HUES64 (cell line): ENCODE data around the gene ENTPD3.
"Not testable (repeated sequence)": the region's sequence is repeated elsewhere in the genome, so short reads cannot be mapped to it uniquely, and the experiment has no call there.

Experiments used
- H3K27ac ChIP-seq: 2 replicates; pipeline ENCODE4 v1.7.0; 2013; ENCODE audit warnings: low read depth, low read length, inconsistent platforms
- H3K27me3 ChIP-seq: 2 replicates; pipeline ENCODE4 v1.6.1; 2013; ENCODE audit warnings: mild to moderate bottlenecking, low read length; ENCODE audit not compliant: insufficient read depth
- H3K36me3 ChIP-seq: 2 replicates; pipeline ENCODE4 v1.6.1; 2013; ENCODE audit warnings: mild to moderate bottlenecking, low read length; ENCODE audit not compliant: insufficient read depth
- H3K4me1 ChIP-seq: 2 replicates; pipeline ENCODE4 v1.6.1; 2013; ENCODE audit warnings: mild to moderate bottlenecking, low read length, moderate library complexity; ENCODE audit not compliant: insufficient read depth
- H3K4me3 ChIP-seq: 2 replicates; pipeline ENCODE4 v1.5.1; 2013; ENCODE audit warnings: mild to moderate bottlenecking, low read length, moderate library complexity
- H3K9ac ChIP-seq: 2 replicates; pipeline ENCODE4 v1.6.1; 2013; ENCODE audit warnings: mild to moderate bottlenecking, low read depth, low read length
- H3K9me3 ChIP-seq: 2 replicates; pipeline ENCODE4 v1.6.1; 2013; ENCODE audit warnings: low read depth, low read length; ENCODE audit not compliant: insufficient read depth
- WGBS: fragments of 150-250, 120-280 bp; methylation state at CpG from one replicate; pipeline ENCODE4 v1.1.7; 2013; ENCODE audit warnings: missing lambda C conversion rate; 5-methylcytosine and 5-hydroxymethylcytosine counted together

The ENTPD3 gene

GRCh38 chr3:40451551-40451950 lies 64.6 kb downstream of the ENTPD3 start:
- no peak overlapping the region for H3K27ac ChIP-seq
- H3K9me3 ChIP-seq = no peaks in the 10 kb centered on the region
- no peaks in the 10 kb centered on the region; the same call in 1 of the 2 replicates for H3K4me1 ChIP-seq
- H3K9ac ChIP-seq = no peak overlapping the region
- H3K4me3 ChIP-seq = no peak overlapping the region; the same call in 1 of the 2 replicates
- H3K27me3 ChIP-seq = no peaks in the 10 kb centered on the region
- H3K36me3 ChIP-seq = no peaks in the 10 kb centered on the region

- Histone ChIP-seq H3K27me3 (no peaks in the 10 kb centered on the region), H3K4me1 (no peaks in the 10 kb centered on the region; the same call in 1 of the 2 replicates), H3K9ac (no peak overlapping the region), H3K27ac (no peak overlapping the region), H3K36me3 (no peaks in the 10 kb centered on the region), H3K4me3 (peak overlapping the region; percentile 80), H3K9me3 (no peaks in the 10 kb centered on the region)
- WGBS = 95% methylated on average over 1 of the region's 1 CpG
Measured at GRCh38 chr3:40452057-40452456, 65.1 kb downstream of the ENTPD3 start.

- Histone ChIP-seq H3K4me1 (no peaks in the 10 kb centered on the region; the same call in 1 of the 2 replicates), H3K9ac (peak overlapping the region; percentile 71), H3K27ac (peak overlapping the region; percentile 80), H3K36me3 (no peaks in the 10 kb centered on the region), H3K4me3 (peak overlapping the region; percentile 80), H3K27me3 (no peaks in the 10 kb centered on the region), H3K9me3 (no peaks in the 10 kb centered on the region)
- WGBS = 7% methylated on average over 7 of the region's 7 CpGs
Measured at GRCh38 chr3:40452562-40452875, 65.5 kb downstream of the ENTPD3 start.

GRCh38 chr3:40452876-40453730 lies 66.1 kb downstream of the ENTPD3 start:
- WGBS = under 1% methylated on average over 41 of the region's 41 CpGs
- Histone ChIP-seq H3K4me1 (peaks cover 2% of the 10 kb centered on the region), H3K36me3 (peaks cover 4% of the 10 kb centered on the region), H3K27me3 (no peaks in the 10 kb centered on the region), H3K9me3 (no peaks in the 10 kb centered on the region), H3K9ac (peak overlapping the region; percentile 71), H3K4me3 (peak overlapping the region; percentile 80), H3K27ac (peak overlapping the region; percentile 80)

- H3K9me3 ChIP-seq = no peaks in the 10 kb centered on the region
- WGBS = 47% methylated on average over 6 of the region's 6 CpGs
Measured at GRCh38 chr3:40453933-40454332, 66.9 kb downstream of the ENTPD3 start.

GRCh38 chr3:40455328-40455727 lies 68.3 kb downstream of the ENTPD3 start:
- Histone ChIP-seq H3K9ac (no peak overlapping the region), H3K27ac (no peak overlapping the region), H3K4me1 (peaks cover 7% of the 10 kb centered on the region), H3K36me3 (peaks cover 25% of the 10 kb centered on the region), H3K27me3 (no peaks in the 10 kb centered on the region), H3K9me3 (no peaks in the 10 kb centered on the region), H3K4me3 (no peak overlapping the region)
- WGBS = 94% methylated on average over 4 of the region's 4 CpGs

More at GRCh38 chr3:40453933-40454332, 66.9 kb downstream of the ENTPD3 start:
- Histone ChIP-seq H3K27ac (no peak overlapping the region; the same call in 1 of the 2 replicates), H3K4me3 (peak overlapping the region; percentile 80), H3K9ac (peak overlapping the region; percentile 30; the same call in 1 of the 2 replicates), H3K27me3 (no peaks in the 10 kb centered on the region), H3K4me1 (peaks cover 7% of the 10 kb centered on the region), H3K36me3 (peaks cover 12% of the 10 kb centered on the region)

GRCh38 chr3:40456279-40456939 lies 69.4 kb downstream of the ENTPD3 start:
- H3K4me1 ChIP-seq = peaks cover 7% of the 10 kb centered on the region
- WGBS = 74% methylated on average over 29 of the region's 29 CpGs
- peak overlapping the region; percentile 98 for H3K9ac ChIP-seq
- H3K4me3 ChIP-seq = peak overlapping the region; percentile 76
- no peaks in the 10 kb centered on the region for H3K27me3 ChIP-seq
- no peaks in the 10 kb centered on the region for H3K9me3 ChIP-seq
- H3K27ac ChIP-seq = peak overlapping the region; percentile 54
- peaks cover 36% of the 10 kb centered on the region for H3K36me3 ChIP-seq

GRCh38 chr3:40456940-40457823 lies 70.2 kb downstream of the ENTPD3 start, which contains the start of gene RPL14:
Gene RPL14 (plus strand): TSS chr3:40457339. CDS start chr3:40457472, 133 bp downstream.
- Histone ChIP-seq H3K4me1 (peaks cover 7% of the 10 kb centered on the region), H3K36me3 (peaks cover 43% of the 10 kb centered on the region), H3K9ac (peak within 1 kb of the TSS; percentile 98), H3K4me3 (peak within 1 kb of the TSS; percentile 76), H3K9me3 (no peaks in the 10 kb centered on the region), H3K27ac (peak within 1 kb of the TSS; percentile 71), H3K27me3 (no peaks in the 10 kb centered on the region)
- WGBS = under 1% methylated on average over 79 of the region's 79 CpGs

GRCh38 chr3:40458473-40458872 lies 71.5 kb downstream of the ENTPD3 start:
- Histone ChIP-seq H3K9me3 (no peaks in the 10 kb centered on the region), H3K4me3 (peak overlapping the region; percentile 76), H3K4me1 (peaks cover 7% of the 10 kb centered on the region), H3K27me3 (no peaks in the 10 kb centered on the region), H3K27ac (peak overlapping the region; percentile 27; the same call in 1 of the 2 replicates), H3K36me3 (peaks cover 56% of the 10 kb centered on the region), H3K9ac (peak overlapping the region; percentile 98)
- WGBS = 86% methylated on average over 4 of the region's 4 CpGs

- H3K4me3 ChIP-seq, H3K27me3 ChIP-seq, H3K9ac ChIP-seq, H3K9me3 ChIP-seq, H3K4me1 ChIP-seq, H3K27ac ChIP-seq: not testable (repeated sequence)
- H3K36me3 ChIP-seq = peaks cover 74% of the 10 kb centered on the region
- WGBS = 93% methylated on average over 6 of the region's 6 CpGs
Measured at GRCh38 chr3:40460481-40460880, 73.5 kb downstream of the ENTPD3 start.
